ENCODE measurements around the gene CDCA8. TPM values are rescaled to one million over a fixed set of nuclear protein-coding genes. Genes with fewer than 3 reads are reported as not detected.

Gene CDCA8
- polyA plus RNA-seq, 1 experiment: 9.6 TPM

DNA sequence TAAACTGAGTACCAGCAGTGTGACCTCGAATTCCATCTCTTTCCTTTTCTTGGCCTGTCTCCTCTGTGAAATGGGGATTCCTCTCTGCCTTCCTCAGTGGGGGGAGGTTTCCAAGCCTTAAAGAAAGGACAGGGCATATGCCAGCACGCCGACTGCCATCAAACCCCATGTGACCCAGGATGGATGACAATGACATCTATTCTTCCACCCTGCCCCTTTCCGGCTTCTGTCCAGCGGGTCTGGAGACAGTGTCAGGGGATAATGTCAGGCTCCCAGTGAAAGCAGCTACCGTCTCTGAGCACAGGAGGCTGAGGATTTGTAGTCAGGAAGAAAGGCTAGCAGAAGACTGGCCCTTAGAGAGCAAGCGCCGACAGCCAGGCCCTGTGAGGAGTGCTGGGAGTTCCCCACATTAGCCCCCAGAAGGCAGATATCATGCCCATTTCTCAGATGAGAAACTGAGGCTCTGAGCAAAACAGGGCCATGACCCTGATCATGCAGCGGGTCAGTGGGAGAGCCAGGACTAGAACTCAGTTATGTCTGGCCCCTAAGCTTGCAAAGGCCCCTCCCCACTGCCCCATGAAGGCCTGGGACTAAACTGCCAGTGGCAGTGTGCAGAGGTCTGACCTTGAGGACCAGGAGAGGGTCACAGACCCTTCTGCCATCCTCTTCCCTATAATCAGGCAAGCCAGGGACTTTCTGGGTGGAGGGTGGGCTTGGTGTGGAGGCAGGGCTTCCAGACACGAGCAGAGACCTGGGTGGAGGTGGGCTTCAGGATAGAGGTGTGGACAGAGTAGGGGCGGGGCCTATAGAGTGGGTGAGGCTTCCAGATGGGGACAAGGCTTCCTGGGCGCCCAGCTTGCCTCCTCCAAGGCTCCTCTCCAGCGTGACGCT, 30.1 kb downstream of the CDCA8 start:
- Histone ChIP-seq H3K4me3 (ENCODE audit: low read depth, low read length) (no peak overlapping the region), H3K27me3 (ENCODE audit: control insufficient read depth, insufficient read depth, low read length) (peaks cover 31% of the 10 kb centered on the region), H3K27ac (ENCODE audit: low read depth, low read length) (no peak overlapping the region), H3K9me3 (ENCODE audit: control insufficient read depth, insufficient read depth, low read length) (no peaks in the 10 kb centered on the region)
- no peak for TF ChIP-seq CTCF (IDR thresholded peaks at IDR 0.05; ENCODE audit: low read depth, low read length)
- POLR2A ChIA-PET: no interaction called here
- CTCF ChIA-PET: no interaction called here
- DNase-seq (ENCODE audit: low read depth, low spot score): no peak

DNA sequence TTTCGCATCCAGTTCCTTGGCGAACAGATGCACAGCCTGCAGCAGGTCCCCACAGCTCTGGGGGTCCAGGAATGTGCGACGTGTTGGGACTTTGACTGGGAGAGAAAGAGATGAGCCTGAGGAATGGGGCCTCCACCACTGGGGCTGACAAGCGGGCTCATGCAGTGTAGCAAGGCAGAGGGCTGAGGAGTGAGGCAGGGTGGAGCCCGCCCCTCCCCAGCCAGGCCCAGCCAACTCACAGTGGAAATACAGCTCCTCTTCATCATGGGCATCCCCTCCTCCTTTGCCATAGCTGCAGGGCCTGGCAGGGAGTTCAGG, 30.7 kb downstream of the CDCA8 start:
- POLR2A ChIA-PET: no interaction called here

GRCh38 chr1:37723390-37724078, 31.2 kb downstream of the CDCA8 start:
- ChIA-PET CTCF (interaction anchor here (0.6 kb wide), 1 partner anchor 28 kb away, joined by 3 read pairs; no protein-coding TSS in a partner anchor), POLR2A (no interaction called here)
- no peak overlapping the region for H3K27ac ChIP-seq (ENCODE audit: low read depth, low read length)
- H3K4me3 ChIP-seq (ENCODE audit: low read depth, low read length): no peak overlapping the region
- DNase-seq (ENCODE audit: low read depth, low spot score): no peak
- peaks cover 34% of the 10 kb centered on the region for H3K27me3 ChIP-seq (ENCODE audit: control insufficient read depth, insufficient read depth, low read length)
- no peak for TF ChIP-seq CTCF (IDR thresholded peaks at IDR 0.05; ENCODE audit: low read depth, low read length)
- no peaks in the 10 kb centered on the region for H3K9me3 ChIP-seq (ENCODE audit: control insufficient read depth, insufficient read depth, low read length)

More for the DNA sequence above, 30.7 kb downstream of the CDCA8 start:
- no peak for TF ChIP-seq CTCF (IDR thresholded peaks at IDR 0.05; ENCODE audit: low read depth, low read length)
- CTCF ChIA-PET: no interaction called here
- Histone ChIP-seq H3K4me3 (ENCODE audit: low read depth, low read length) (no peak overlapping the region), H3K9me3 (ENCODE audit: control insufficient read depth, insufficient read depth, low read length) (no peaks in the 10 kb centered on the region), H3K27me3 (ENCODE audit: control insufficient read depth, insufficient read depth, low read length) (peaks cover 33% of the 10 kb centered on the region), H3K27ac (ENCODE audit: low read depth, low read length) (no peak overlapping the region)
- no peak for DNase-seq (ENCODE audit: low read depth, low spot score)

DNA sequence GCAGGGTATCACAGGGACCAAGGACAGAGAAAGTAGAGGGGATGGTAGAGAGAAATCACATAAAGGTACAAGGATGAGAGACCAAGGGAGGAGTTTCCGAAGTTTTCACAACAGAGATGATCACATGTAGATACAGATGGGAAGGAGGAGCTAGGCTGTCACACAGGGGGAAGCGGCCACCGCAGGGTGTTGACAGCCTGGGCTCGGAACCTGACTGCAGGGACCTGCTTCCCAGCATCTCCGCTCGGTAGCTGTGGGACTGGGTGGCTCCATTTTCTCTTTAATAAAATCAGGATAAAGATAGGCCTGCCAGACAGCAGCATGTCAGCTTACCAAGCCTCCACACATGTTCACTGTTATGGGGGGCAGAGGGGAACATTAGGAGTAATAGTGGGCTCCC, 32.3 kb downstream of the CDCA8 start:
- Histone ChIP-seq H3K4me3 (ENCODE audit: low read depth, low read length) (no peak overlapping the region), H3K27ac (ENCODE audit: low read depth, low read length) (no peak overlapping the region), H3K27me3 (ENCODE audit: control insufficient read depth, insufficient read depth, low read length) (peaks cover 34% of the 10 kb centered on the region), H3K9me3 (ENCODE audit: control insufficient read depth, insufficient read depth, low read length) (no peaks in the 10 kb centered on the region)
- POLR2A ChIA-PET: no interaction called here
- CTCF ChIA-PET: no interaction called here
- DNase-seq (ENCODE audit: low read depth, low spot score): no peak
- TF ChIP-seq CTCF (IDR thresholded peaks at IDR 0.05; ENCODE audit: low read depth, low read length): no peak
